M059J (cell line): Measurements from ENCODE around the gene RLIM. TPM values are rescaled to one million over a fixed set of nuclear protein-coding genes. Genes with fewer than 3 reads are reported as not detected.
"Not testable (repeated sequence)": the region's sequence is repeated elsewhere in the genome, so short reads cannot be mapped to it uniquely, and the experiment has no call there.

ENCODE experiments used
- DNase-seq: peaks from one replicate; pipeline ENCODE4 v3.0.0-alpha.2; 2012; ENCODE audit warnings: low read depth
- total RNA-seq: library from RNA; depleted of rRNA; stranded (reverse); fragments of >200 nt; shearing (Covaris generic); gene quantifications from 2 replicates; pipeline ENCODE4 v1.2.3, GENCODE V29; 2014; rRNA removed

RLIM gene, protein sequence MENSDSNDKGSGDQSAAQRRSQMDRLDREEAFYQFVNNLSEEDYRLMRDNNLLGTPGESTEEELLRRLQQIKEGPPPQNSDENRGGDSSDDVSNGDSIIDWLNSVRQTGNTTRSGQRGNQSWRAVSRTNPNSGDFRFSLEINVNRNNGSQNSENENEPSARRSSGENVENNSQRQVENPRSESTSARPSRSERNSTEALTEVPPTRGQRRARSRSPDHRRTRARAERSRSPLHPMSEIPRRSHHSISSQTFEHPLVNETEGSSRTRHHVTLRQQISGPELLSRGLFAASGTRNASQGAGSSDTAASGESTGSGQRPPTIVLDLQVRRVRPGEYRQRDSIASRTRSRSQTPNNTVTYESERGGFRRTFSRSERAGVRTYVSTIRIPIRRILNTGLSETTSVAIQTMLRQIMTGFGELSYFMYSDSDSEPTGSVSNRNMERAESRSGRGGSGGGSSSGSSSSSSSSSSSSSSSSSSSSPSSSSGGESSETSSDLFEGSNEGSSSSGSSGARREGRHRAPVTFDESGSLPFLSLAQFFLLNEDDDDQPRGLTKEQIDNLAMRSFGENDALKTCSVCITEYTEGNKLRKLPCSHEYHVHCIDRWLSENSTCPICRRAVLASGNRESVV
- 57.7 and 69.1 TPM in 2 replicates for total RNA-seq

DNA sequence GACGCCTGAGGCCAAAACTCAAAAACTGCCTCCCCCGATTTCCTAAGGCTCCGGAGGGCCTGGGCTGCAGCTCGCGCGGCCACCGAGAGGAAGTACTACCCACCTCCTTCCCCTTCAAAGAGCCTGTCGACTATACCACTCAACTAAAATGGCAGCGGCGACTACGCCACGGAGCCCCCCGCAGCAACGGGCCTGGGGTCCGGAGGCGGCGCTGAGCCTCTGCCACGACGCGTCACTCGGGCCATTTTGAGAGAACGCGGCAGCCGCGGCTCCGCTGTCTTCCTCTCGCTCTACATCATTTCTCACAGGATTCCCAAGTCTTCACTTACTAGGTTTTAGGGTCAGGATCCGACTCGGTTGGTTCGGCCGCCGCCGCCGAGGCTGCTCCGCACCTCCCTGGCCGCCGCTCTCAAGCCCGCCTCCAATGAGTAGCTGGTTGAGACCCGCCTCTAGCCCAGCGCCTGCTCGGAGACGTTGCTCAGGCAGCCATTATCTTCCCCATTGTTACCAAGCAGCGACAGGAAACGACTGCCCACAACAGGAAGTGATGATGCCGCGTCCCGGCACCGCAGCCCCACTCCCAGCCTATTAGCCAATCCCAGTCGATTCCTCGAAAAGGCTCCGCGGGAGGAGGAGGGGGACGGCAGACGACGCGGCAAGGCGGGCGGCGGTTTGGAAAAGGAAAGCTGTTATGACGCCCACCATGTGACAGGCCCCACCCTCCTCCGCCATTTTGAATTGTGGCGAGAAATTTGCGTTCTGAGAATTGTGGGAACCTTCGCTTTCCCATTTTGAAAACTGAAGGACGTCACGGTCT is at the start of gene RLIM:
Gene RLIM (minus strand): TSS at position 532 of the 817 bp plus-strand sequence. CDS start 18,647 bp downstream, outside the sequence.
- DNase-seq: peak; percentile 99

DNA sequence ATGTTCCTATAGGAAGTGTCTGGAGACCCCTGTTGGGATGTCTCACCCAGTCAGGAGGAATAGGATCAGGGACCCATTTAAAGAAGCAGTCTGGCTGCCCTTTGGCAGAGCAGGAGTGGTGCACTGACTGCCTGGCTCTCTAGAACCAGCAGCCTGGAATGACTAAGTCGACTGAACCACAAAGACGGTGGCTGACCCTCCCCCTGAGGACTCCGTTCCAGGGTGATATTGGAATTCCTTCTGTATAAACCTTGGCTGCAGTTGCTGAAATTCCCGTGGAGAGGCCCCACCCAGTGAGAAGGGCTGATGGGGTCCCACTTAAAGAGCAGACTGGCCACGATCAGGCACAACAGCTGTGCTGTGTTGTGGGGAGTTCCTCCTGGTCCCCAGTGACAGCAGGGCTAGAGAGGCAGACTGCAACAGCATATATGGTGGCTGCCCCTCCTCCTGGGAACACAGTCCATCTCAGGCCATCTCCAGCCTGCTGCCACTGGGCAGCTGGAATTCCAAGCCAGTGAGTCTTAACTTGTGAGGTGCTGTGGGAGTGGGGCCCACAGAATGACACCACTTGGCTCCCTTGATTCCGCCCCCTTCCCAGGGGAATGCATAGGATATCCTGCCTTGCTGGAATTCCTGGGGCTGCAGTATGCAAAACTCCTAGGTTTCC is 41.8 kb upstream of the RLIM start:
- DNase-seq: peak; percentile 58

- not testable (repeated sequence) for DNase-seq
Measured at GRCh38 chrX:74654953-74655352, 40.5 kb upstream of the RLIM start.

- no peak for DNase-seq
Measured at GRCh38 chrX:74636749-74637314, 22.4 kb upstream of the RLIM start.

- DNase-seq: peak; percentile 66
Measured at GRCh38 chrX:74613370-74614092, 893 bp downstream of the RLIM start.

DNA sequence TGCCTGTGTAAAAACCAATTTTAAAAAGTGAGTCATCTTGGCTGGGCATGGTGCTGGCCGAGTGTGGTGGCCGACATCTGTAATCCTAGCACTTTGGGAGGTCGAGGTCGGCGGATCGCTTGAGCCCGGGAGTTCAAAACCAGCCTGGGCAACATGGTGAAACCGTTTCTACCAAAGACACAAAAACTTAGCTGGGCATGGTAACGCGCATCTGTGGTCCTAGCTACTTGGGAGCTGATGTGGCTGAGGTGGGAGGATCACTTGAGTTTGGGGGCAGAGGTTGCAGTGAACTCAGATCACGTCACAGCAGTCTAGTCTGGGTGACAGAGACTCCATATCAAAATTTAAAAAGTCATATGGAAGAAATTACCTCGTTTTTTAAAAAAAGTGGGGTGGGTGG is 7.6 kb downstream of the RLIM start:
- DNase-seq: no peak

- DNase-seq: no peak
Measured at GRCh38 chrX:74606342-74606741, 8.1 kb downstream of the RLIM start.

DNA sequence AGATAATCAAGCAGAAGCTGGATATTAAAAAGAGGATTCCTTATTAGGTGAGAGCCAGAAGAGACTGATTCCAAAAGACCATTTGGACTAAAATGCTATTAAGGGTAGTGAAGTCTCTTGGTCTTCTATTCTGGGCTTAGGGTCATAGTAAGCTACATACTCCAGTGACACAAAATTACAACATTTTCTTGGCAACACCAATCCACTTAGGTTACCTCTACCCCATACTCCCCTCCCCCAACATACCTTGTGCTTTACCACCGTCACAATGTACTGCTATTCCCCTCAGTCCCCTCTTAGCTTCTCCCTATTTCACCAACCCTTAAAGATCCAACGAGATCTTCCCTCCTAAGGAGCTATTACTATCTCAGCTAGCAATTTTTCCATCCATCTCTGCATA is 11.4 kb downstream of the RLIM start:
- no peak for DNase-seq

GRCh38 chrX:74602142-74602541 is 12.3 kb downstream of the RLIM start:
- DNase-seq: no peak

DNA sequence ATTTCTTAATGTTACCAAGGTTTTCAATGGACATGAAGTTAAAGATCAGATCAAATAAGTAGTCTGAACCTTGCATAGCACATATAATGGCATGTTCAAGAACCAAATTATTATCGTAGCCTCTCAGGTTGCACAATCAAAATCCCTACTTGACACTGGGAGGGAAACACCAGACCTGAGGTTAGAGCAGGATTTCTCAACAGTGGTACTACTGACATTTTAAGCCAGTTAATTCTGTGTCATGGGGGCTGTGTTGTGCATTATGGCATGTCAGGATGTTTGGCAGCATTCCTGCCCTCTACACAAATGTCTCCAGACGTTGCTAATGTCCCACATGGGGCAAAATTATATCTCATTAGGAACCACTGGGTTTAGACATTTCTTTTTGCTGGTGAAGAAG is 20.8 kb downstream of the RLIM start:
- DNase-seq: no peak

DNA sequence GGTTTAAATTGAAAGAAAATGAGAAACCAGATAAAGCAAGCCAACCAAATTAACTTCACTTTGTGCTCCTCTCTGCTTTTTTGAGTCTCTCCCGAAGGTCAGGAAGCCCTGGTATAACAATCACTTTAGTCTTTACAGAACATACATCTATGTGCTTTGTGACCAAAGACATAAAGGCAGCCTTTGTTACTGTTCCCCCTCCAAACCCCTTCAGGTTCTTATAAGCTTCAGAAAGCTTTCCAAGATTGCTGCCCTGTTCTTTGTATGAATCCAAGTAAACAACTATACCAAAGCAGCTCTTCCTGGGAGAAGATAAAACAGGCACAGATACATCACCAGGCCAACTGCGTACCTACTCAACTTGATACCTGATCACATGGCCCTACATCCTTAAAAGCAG is 28.7 kb downstream of the RLIM start:
- DNase-seq: no peak

- DNase-seq: no peak
Measured at GRCh38 chrX:74579597-74580198, 34.7 kb downstream of the RLIM start.

- no peak for DNase-seq
Measured at GRCh38 chrX:74578137-74578536, 36.3 kb downstream of the RLIM start.

- no peak for DNase-seq
Measured at GRCh38 chrX:74557378-74557777, 57.0 kb downstream of the RLIM start.

DNA sequence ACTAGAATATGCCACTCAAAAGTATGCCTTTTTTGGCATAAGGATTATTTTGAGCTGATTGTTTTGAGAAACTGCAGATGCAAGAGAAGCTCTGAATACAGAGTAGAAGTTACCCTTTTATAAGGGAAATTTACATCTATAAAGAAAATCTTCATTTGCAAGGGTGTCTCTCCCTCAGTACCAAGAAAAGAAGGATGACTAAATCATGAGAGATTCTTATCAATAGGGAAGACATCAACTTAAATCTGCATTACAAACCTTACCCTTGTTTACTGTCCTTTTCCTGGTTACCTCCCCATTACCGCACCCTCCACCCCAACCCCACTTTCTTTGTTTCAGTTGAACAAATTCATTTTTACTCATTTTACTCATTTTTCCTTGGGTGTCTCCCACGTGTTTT is 62.5 kb downstream of the RLIM start:
- DNase-seq: no peak

DNA sequence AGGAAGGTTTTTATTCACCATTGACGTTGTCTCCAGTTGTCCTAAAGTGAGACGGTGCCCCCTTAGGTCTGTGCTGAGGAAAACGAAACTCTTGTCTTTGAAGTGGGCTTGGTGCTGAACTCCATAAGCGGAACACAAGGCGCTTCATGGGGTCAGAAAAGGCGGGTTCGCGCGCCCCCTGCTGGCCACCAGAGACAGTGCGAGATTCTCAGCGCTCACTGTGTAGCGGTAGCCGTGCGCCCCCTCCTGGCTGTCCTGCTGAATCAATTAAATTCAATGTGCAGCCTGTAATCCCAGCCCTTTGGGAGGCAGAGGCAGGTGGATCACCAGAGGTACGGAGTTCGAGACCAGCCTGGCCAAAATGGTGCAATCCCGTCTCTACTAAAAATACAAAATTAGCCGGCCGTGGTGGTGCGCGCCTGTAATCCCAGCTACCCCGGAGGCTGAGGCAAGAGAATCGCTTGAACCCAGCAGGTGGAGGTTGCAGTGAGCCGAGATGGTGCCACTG is 64.1 kb downstream of the RLIM start:
- peak; percentile 79 for DNase-seq

DNA sequence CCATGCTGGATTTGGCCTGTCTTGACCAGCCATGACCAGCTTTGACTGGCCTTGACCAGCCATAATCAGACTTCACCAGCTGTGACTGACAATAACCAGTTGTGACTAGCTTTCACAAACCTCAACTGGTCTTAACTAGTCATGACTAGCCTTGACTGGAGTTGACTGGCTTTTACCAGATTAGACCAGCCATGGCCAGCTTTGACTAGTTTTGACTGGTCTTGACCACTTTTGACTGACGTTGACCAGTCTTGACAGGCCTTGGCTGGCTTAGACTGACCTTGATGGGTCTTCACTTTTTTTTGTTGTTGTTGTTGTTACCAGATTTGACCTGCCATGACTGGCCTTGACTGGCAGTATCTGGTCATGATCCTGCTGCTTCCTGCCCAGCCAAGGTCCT is 67.4 kb downstream of the RLIM start:
- no peak for DNase-seq

GRCh38 chrX:74545880-74546523 is 68.4 kb downstream of the RLIM start:
- DNase-seq: no peak

GRCh38 chrX:74540635-74541249 is 73.7 kb downstream of the RLIM start:
- peak; percentile 12 for DNase-seq
